H1 (cell line): ENCODE data around the gene KLHL28. TPM values are rescaled to one million over a fixed set of nuclear protein-coding genes. Genes with fewer than 3 reads are reported as not detected.

ENCODE experiments used
- CTCF ChIA-PET: fragments of 300-600 bp; sonication (Branson Sonifier 250); formaldehyde crosslinking; loops from one replicate; lab custom pipeline; 2021; ENCODE audit not compliant: partially characterized antibody; lab: Charles Lee
- POLR2A ChIA-PET: fragments of 300-600 bp; sonication (Branson Sonifier 250); formaldehyde crosslinking; loops from one replicate; lab custom pipeline; 2021; ENCODE audit warnings: inconsistent platforms; ENCODE audit not compliant: partially characterized antibody; lab: Charles Lee
- DNase-seq, 2 experiments: peaks; one replicate each; pipeline versions ENCODE4 v3.0.0 to v3.0.0-alpha.2; 2010 to 2022; ENCODE audit warnings: low spot score in 2 of 2, low read depth in 1 of 2, mixed read lengths in 1 of 2
- FAIRE-seq: peaks from 2 replicates; lab custom pipeline; 2011; peaks lifted over from hg19 to GRCh38; lab: Jason Lieb, UNC
- H2AFZ ChIP-seq: 2 replicates; pipeline ENCODE4 v1.8.1; 2012; ENCODE audit warnings: low read length, inconsistent platforms
- H2AK5ac ChIP-seq: 2 replicates; pipeline ENCODE4 v1.6.1; 2013; ENCODE audit warnings: low read depth, low read length
- H2BK120ac ChIP-seq: replicated peaks from 2 replicates; pipeline ENCODE3; 2013; ENCODE audit warnings: low read depth, low read length, inconsistent platforms
- H2BK12ac ChIP-seq: 2 replicates; pipeline ENCODE4 v1.6.1; 2013; ENCODE audit warnings: low read depth, low read length
- H2BK15ac ChIP-seq: 2 replicates; pipeline ENCODE4 v1.6.1; 2013; ENCODE audit warnings: low read length
- H2BK20ac ChIP-seq: 2 replicates; pipeline ENCODE4 v1.6.1; 2013; ENCODE audit warnings: low read length
- H2BK5ac ChIP-seq: 2 replicates; pipeline ENCODE4 v1.6.1; 2013; ENCODE audit warnings: low read depth, low read length
- H3K14ac ChIP-seq: 2 replicates; pipeline ENCODE4 v1.6.1; 2013; ENCODE audit warnings: inconsistent platforms; ENCODE audit not compliant: insufficient read length
- H3K18ac ChIP-seq: 2 replicates; pipeline ENCODE4 v1.6.1; 2013; ENCODE audit warnings: low read length; ENCODE audit errors: extremely low read depth
- H3K23ac ChIP-seq: 2 replicates; pipeline ENCODE4 v1.6.1; 2013; ENCODE audit warnings: inconsistent platforms; ENCODE audit not compliant: insufficient read length
- H3K23me2 ChIP-seq: 2 replicates; pipeline ENCODE4 v1.6.1; 2013; ENCODE audit warnings: low read depth, low read length
- H3K27ac ChIP-seq: 2 replicates; pipeline ENCODE4 v1.6.1; 2011; ENCODE audit warnings: low read depth, low read length, inconsistent platforms
- H3K27me3 ChIP-seq, 4 experiments: replicated peaks in 1 of 4; 1 replicate in 1 of 4; 2 replicates in 3 of 4; pipeline versions ENCODE4 v1.6.1 to v1.8.1; 2011 to 2013; ENCODE audit warnings: low read length in 3 of 4, mild to moderate bottlenecking in 3 of 4, inconsistent platforms in 2 of 4, mixed read lengths in 2 of 4, moderate library complexity in 1 of 4; ENCODE audit not compliant: control insufficient read depth in 3 of 4, insufficient read depth in 3 of 4; ENCODE audit errors: extremely low read depth in 1 of 4
- H3K36me3 ChIP-seq, 4 experiments: 2 replicates each; pipeline versions ENCODE4 v1.6.1 to v1.8.1; 2011 to 2013; ENCODE audit warnings: mild to moderate bottlenecking in 4 of 4, low read length in 3 of 4, moderate library complexity in 2 of 4, control low read depth in 1 of 4, inconsistent platforms in 1 of 4; ENCODE audit not compliant: insufficient read depth in 4 of 4, control insufficient read depth in 2 of 4
- H3K4ac ChIP-seq: replicated peaks from 2 replicates; pipeline ENCODE3; 2013; ENCODE audit warnings: low read length, low read depth, mixed read lengths, inconsistent platforms; ENCODE audit not compliant: insufficient read length
- H3K4me1 ChIP-seq, 4 experiments: replicated peaks in 1 of 4; 1 replicate in 1 of 4; 2 replicates in 3 of 4; pipeline versions ENCODE4 v1.6.1 to v1.8.1; 2011 to 2013; ENCODE audit warnings: low read length in 3 of 4, inconsistent platforms in 2 of 4, mixed read lengths in 1 of 4; ENCODE audit not compliant: insufficient read depth in 4 of 4, control insufficient read depth in 3 of 4
- H3K4me2 ChIP-seq, 2 experiments: 2 replicates each; pipeline versions ENCODE4 v1.6.1 to v1.8.1; 2011 to 2013; ENCODE audit warnings: low read depth in 2 of 2, low read length in 2 of 2, control low read depth in 1 of 2, inconsistent platforms in 1 of 2, mild to moderate bottlenecking in 1 of 2; ENCODE audit not compliant: insufficient read depth in 1 of 2
- H3K4me3 ChIP-seq, 4 experiments: fragments of 200-600, 300-600 bp in 1 of 4; sonication (generic), shearing (Covaris generic), sonication (Bioruptor Twin) in 1 of 4; 2 replicates each; pipeline versions ENCODE4 v1.5.1 to v1.8.1; 2011 to 2016; ENCODE audit warnings: low read length in 4 of 4, low read depth in 3 of 4, control low read depth in 2 of 4, inconsistent platforms in 2 of 4, mild to moderate bottlenecking in 2 of 4, mixed read lengths in 1 of 4, moderate library complexity in 1 of 4; ENCODE audit not compliant: insufficient read depth in 2 of 4; ENCODE audit errors: extremely low read depth in 1 of 4
- H3K56ac ChIP-seq: replicated peaks from 2 replicates; pipeline ENCODE3; 2013; ENCODE audit warnings: low read depth, mild to moderate bottlenecking, mixed read lengths, low read length, inconsistent platforms; ENCODE audit not compliant: insufficient read length
- H3K79me1 ChIP-seq: 2 replicates; pipeline ENCODE4 v1.6.1; 2013; ENCODE audit warnings: low read depth, low read length, control low read depth
- H3K79me2 ChIP-seq, 2 experiments: 2 replicates each; pipeline versions ENCODE4 v1.6.1 to v1.8.1; 2012 to 2013; ENCODE audit warnings: low read length in 2 of 2, mild to moderate bottlenecking in 2 of 2, inconsistent platforms in 1 of 2; ENCODE audit not compliant: insufficient read depth in 2 of 2, control insufficient read depth in 1 of 2
- H3K9ac ChIP-seq, 4 experiments: replicated peaks in 1 of 4; 1 replicate in 1 of 4; 2 replicates in 3 of 4; pipeline versions ENCODE4 v1.6.1 to v1.8.1; 2011 to 2013; ENCODE audit warnings: low read depth in 3 of 4, low read length in 3 of 4, control low read depth in 2 of 4, mild to moderate bottlenecking in 2 of 4, moderate library complexity in 2 of 4, inconsistent platforms in 1 of 4; ENCODE audit errors: extremely low read depth in 1 of 4
- H3K9me3 ChIP-seq, 2 experiments: 2 replicates each; pipeline versions ENCODE4 v1.6.1 to v1.8.1; 2012 to 2013; ENCODE audit warnings: mild to moderate bottlenecking in 2 of 2, moderate library complexity in 2 of 2, control low read depth in 1 of 2, inconsistent platforms in 1 of 2, low read depth in 1 of 2, low read length in 1 of 2, mixed read lengths in 1 of 2; ENCODE audit not compliant: insufficient read depth in 2 of 2
- H4K20me1 ChIP-seq, 2 experiments: replicated peaks in 1 of 2; 2 replicates each; pipeline versions ENCODE3 to v1.8.1; 2011 to 2013; ENCODE audit warnings: inconsistent platforms in 2 of 2, low read length in 2 of 2, mild to moderate bottlenecking in 1 of 2; ENCODE audit not compliant: insufficient read depth in 2 of 2, control insufficient read depth in 1 of 2
- H4K5ac ChIP-seq: 2 replicates; pipeline ENCODE4 v1.6.1; 2013; ENCODE audit warnings: low read length, low read depth, mixed read lengths, inconsistent platforms; ENCODE audit not compliant: insufficient read length
- H4K8ac ChIP-seq: 2 replicates; pipeline ENCODE4 v1.8.0; 2013; ENCODE audit warnings: mild to moderate bottlenecking, moderate library complexity, low read length, inconsistent platforms; ENCODE audit not compliant: insufficient read depth; ENCODE audit errors: extremely low read depth
- H4K91ac ChIP-seq: replicated peaks from 2 replicates; pipeline ENCODE3; 2013; ENCODE audit warnings: low read length, mixed read lengths, inconsistent platforms; ENCODE audit not compliant: insufficient read length
- SIN3A ChIP-seq, 2 experiments: IDR thresholded peaks in 1 of 2; conservative IDR thresholded peaks in 1 of 2; 2 replicates each; pipeline ENCODE4 v1.6.1; 2011 to 2012; ENCODE audit warnings: low read length in 2 of 2, improper control_type of control experiment in 1 of 2, low read depth in 1 of 2, mild to moderate bottlenecking in 1 of 2
- WGBS, 2 experiments: shearing (Covaris generic) in 1 of 2; methylation state at CpG; one replicate each; pipeline versions ENCODE4 v1.1.6 to v1.1.7; 2013 to 2015; ENCODE audit warnings: low lambda C conversion rate in 2 of 2, mixed read lengths in 2 of 2, inconsistent platforms in 1 of 2, low coverage in 1 of 2, missing lambda C conversion rate in 1 of 2; ENCODE audit not compliant: insufficient replicate concordance in 2 of 2, insufficient coverage in 1 of 2, insufficient read length in 1 of 2; ENCODE audit errors: extremely low coverage in 1 of 2, missing lambda C conversion rate in 1 of 2; 5-methylcytosine and 5-hydroxymethylcytosine counted together
- polyA plus RNA-seq, 7 experiments: library from polyadenylated mRNA; depleted of rRNA in 3 of 7; stranded (reverse) in 5 of 7; unstranded in 2 of 7; fragments of >200 nt in 5 of 7; fragments of 200-250 nt in 2 of 7; gene quantifications; 1 replicate in 5 of 7; 2 replicates in 1 of 7; 4 replicates in 1 of 7; pipeline versions ENCODE4 v1.2.1 to v1.2.3, GENCODE V29; 2011 to 2013; ENCODE audit warnings: missing spikeins in 2 of 7, mixed read lengths in 2 of 7
- total RNA-seq: library from RNA; stranded (reverse); fragmentation: NEBNext Ultra II Directional; extraction: Animal tissue kit (Norgen Biotek cat#: 25700); gene quantifications from 2 replicates; pipeline ENCODE4 v1.2.1, GENCODE V29; 2021
- TF ChIP-seq, protein P1 (sequence below): IDR thresholded peaks from 2 replicates; pipeline ENCODE4 v1.6.1; 2011; ENCODE audit warnings: low read depth, mild to moderate bottlenecking, low read length; ENCODE audit not compliant: insufficient read depth

KLHL28 gene
- total and polyA plus RNA-seq, 2 of the 8 experiments (the other 6 are each of a cell fraction or from before 2014, with no cell fraction given), result 3.3 to 10.5 TPM

- Histone ChIP-seq H3K4me3 (peak overlapping the region; percentile 84 to 98 (median 94)), H4K20me1 (peaks cover 0 to 7% of the 10 kb centered on the region in 2 experiments), H2BK12ac (no peak overlapping the region), H4K5ac (no peak overlapping the region), H2BK120ac (no peak overlapping the region), H3K18ac (no peak overlapping the region), H3K14ac (no peak overlapping the region), H3K27me3 (no peaks in the 10 kb centered on the region), H3K79me1 (no peaks in the 10 kb centered on the region; the same call in 1 of the 2 replicates), H3K23me2 (peaks cover 13% of the 10 kb centered on the region), H3K4me2 (peak overlapping the region; percentile 85 to 92), H3K9me3 (no peaks in the 10 kb centered on the region), H3K9ac (peak overlapping the region in 3 of 4 experiments; percentile 71 to 89 (median 79); a peak in 4 of 7 replicates), H3K4me1 (peaks cover 0 to 8% (median 3%) of the 10 kb centered on the region in 4 experiments; a peak in 2 of 7 replicates), H3K36me3 (no peaks in the 10 kb centered on the region), H3K4ac (peak overlapping the region; percentile 70), H4K8ac (no peak overlapping the region), H2BK5ac (no peak overlapping the region), H3K27ac (no peak overlapping the region), H2BK15ac (no peak overlapping the region), H3K23ac (no peak overlapping the region), H2AK5ac (no peak overlapping the region), H2BK20ac (no peak overlapping the region), H4K91ac (no peak overlapping the region), H3K79me2 (peaks cover 12 to 86% of the 10 kb centered on the region in 2 experiments), H3K56ac (no peak overlapping the region), H2AFZ (no peak overlapping the region)
- DNase-seq (no peak), FAIRE-seq (no peak)
- 12% methylated on average over 13 of the region's 13 CpGs; no CpG with 5 or more reads in 1 of the 2 experiments for WGBS, 2 experiments
- ChIA-PET POLR2A (interaction anchor here (0.5 to 2.0 kb wide), 7 partner anchors 12 to 294 kb away, joined by 3 to 12 read pairs (median 4); partner anchors contain the start of genes FKBP3 and PRPF39), CTCF (interaction anchor here (0.6 to 2.1 kb wide), 5 partner anchors 16 to 290 kb away, joined by 3 to 8 read pairs (median 3); partner anchors contain the start of gene MIS18BP1)
- 0 out of 4 replicates have a peak, but pooled peaks of 1 of the 2 experiments have one; percentile 30 for TF ChIP-seq SIN3A (conservative IDR thresholded peaks at IDR 0.05 in 1 of 2, IDR thresholded peaks at IDR 0.05 in 1 of 2; ENCODE audit: low read depth in 1 of 2, low read length in 2 of 2)
- TF ChIP-seq, protein P1, sequence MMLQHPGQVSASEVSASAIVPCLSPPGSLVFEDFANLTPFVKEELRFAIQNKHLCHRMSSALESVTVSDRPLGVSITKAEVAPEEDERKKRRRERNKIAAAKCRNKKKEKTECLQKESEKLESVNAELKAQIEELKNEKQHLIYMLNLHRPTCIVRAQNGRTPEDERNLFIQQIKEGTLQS, result no peak
Measured at GRCh38 chr14:44963044-44963528, 1.3 kb upstream of the KLHL28 start.
